CD4-positive, alpha-beta T cell treated with Interleukin-17A for 1 hour (primary cell): ENCODE results near the gene TEX38.
"Not testable (repeated sequence)": the region's sequence is repeated elsewhere in the genome, so short reads cannot be mapped to it uniquely, and the experiment has no call there.

Experiments
- DNase-seq: peaks from one replicate; pipeline ENCODE4 v3.0.0-alpha.2; 2020

Gene TEX38

DNA sequence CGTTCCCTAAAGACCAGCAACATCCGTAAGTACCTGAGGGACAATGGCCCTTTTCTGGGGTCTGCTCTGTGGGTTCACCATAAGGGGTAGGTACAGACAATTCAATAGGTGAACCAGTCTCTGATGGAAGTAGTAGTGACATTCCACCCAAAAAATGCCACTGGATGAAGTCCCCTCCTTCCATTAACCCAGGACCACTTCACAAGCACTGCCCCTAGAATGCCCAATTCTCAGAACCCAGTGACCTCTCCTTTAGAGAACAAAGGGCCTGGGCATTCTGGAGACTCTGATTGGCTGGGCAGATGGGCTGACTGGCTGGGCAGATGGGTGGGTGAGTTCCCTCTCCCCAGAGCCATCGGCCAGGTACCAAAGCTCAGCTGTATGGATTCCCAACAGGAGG lies at the start of gene TEX38:
Gene TEX38, plus strand, starts transcription at position 301 of the 400 bp plus-strand sequence. Its CDS starts 81 bp downstream, at position 382.
- no peak for DNase-seq

DNA sequence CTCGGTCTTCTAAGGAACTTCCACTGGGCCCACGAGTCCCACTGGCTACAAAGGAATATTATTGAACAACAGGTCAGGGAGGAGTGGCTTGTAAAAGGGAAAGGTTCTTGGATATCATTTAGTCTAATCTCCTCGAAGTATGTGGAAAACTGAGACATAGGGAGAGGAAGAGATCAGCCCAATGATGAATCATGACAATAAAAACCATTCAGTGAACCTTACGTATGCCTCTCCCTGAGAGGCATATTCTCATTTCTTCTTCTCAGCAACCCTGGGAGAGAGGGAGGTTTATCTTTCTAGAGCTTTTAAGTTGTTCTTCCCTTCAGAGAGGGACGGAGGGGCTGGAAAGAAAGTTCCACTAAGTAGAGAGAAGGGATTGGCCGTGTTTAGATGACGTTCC lies 49.7 kb upstream of the TEX38 start:
- no peak for DNase-seq

DNA sequence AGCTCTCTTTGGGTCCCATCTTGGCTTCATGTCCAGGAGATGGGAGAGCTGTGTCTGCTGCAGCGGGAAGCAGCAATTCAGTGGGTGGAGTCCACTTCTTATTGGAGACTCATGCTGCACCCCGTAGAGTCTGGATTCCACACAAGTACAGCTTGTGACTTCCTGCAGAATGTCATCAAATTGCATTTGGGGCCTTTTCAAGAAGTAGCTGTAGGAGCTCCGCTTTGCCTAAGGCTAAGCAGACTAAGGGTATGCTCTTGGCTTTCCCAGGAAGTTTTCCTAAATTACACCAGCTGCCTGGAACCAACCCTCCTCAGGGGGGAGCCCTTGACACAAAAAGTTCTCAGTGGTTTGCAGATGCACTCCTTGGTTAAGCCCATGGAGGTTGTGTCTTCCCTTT lies 49.3 kb upstream of the TEX38 start:
- no peak for DNase-seq

DNA sequence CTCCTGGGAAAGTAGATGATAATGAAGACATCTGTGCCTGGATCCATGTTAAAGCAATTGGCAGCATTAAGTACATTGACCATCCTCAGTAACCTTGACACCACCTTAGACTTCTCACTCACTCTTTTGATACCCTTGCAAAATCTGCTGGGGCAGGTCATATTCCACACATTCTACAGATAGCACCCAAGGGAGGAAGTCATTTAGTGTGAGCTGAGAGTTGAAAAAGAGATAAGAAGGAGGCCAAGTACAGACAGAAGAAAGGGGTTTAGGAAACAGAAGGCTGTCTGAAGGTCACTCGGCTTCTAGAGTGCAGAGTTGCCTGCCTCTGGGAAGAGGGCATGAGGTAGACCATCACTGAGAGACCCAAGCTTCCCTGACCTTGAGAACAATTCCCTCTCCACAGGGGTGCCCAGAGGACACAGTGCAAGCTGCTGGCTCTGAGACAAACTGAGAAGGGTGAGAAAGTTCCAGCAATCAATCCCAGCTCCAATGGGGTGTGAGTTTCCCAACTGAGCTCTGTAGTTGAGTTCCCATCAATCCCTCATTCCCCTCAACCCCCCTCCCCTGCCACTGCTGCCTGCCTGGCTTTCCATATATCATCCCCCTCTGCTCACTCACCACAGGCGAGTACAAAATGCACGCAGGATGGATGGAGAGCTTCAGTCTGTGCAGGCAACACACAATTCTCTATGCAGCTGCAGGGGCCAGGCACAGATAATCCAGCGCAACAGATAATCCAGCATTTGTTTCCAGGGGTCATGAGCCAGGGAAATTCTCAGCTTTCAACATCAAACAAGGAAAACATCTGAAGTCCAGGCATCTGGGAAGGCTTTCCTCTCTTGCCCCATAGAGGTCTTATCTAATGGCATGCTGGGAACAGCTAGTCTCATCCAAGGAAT lies 47.7 kb upstream of the TEX38 start:
- DNase-seq: no peak

DNA sequence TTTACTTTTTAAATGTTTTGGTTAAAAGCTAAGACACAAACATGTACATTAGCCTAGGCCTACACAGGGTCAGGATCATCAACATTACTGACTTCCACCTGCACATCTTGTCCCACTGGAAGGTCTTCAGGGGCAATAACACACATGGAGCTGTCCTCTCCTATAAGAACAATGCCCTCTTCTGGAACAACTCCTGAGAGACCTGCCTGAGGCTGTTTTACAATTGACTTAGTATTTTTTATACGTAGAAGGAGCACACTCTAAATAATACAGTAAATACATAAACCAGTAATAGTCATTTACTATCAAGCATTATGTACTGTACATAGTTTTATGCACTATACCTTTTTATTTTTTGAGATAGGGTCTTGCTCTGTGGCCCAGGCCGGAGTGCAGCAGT lies 40.9 kb upstream of the TEX38 start:
- no peak for DNase-seq

DNA sequence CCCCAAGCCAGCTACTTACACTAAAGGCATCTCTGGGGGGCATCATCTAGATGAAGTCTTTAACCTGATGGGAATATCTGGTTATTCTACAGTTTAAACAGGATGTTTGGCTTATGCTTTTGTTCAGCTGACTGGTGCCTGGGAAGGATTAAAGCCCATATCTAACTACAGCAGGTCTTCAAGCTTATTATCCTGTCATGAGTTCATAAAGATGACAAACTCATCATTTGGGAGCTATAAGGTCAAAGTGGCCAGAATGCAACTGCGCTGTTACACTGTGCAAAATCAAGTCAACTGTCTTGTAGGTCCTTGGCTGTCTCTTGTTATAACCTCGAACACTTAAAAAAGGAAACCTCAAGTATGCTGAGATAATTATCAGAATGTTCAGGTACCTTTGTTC lies 36.4 kb upstream of the TEX38 start:
- no peak for DNase-seq

DNA sequence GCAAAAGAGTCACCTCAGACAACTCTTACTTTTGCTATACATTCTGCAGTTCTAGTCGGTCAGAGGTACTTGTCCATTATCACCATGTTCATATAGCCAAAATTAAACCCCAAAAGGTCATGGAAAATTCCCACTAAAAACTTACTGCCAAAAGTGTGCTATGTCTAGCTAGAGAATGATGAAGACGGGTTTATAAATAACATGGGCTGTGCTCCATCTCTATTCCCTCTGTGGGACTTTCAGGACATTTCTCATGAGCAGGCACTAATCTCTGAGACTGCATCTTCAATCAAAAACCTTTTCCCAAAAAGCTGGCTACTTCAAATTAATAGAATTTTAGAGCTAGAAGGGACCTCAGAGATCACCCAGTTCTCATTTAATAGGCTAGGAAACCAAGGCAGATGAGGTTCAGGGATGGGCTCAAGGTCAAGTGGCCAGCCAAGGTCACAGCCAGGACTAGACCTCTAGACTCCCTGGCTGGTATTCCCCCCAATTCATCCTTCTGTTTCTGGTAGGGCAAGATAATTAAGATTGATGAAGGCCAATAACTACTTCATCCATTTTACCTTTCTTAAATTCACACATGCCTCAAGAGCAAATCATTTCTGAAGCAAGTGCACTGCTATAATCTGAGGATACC lies 34.1 kb upstream of the TEX38 start:
- no peak for DNase-seq

DNA sequence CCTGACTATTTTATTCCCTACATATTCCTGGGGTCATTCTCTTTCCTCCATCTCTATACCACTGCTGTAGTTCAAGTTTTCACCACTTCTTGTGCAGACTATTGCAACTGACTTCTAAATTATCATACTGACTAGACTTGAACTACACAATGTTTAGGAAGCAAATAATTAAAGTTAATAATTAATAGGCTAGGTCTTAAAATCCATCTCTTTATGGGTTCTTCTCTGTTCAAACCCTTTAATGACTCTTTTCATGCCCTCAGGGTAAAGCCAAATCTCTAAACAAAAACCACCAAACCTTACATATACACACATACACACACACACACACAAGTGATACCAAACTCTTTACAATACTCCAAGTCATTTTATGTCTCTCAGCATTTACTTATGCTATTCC lies 32.7 kb upstream of the TEX38 start:
- no peak for DNase-seq

DNA sequence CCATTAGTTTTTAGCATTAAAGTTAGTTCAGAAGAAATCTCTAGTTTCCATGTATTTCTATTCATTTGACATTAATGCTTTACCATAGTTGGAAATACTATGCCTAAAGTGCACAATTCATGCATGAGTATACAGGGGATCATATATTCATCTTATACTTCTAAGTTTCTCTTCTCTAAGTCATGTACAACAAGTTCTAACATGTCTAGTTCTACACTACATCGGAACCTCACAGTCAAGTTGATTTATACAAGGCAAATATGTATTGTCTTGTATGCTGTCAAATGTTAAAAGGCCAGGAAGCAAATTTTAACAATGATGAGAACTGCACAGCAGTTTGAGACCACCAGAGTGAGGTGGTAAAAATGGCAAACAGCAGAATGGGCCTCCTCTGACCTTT lies 32.1 kb upstream of the TEX38 start:
- DNase-seq: no peak

DNA sequence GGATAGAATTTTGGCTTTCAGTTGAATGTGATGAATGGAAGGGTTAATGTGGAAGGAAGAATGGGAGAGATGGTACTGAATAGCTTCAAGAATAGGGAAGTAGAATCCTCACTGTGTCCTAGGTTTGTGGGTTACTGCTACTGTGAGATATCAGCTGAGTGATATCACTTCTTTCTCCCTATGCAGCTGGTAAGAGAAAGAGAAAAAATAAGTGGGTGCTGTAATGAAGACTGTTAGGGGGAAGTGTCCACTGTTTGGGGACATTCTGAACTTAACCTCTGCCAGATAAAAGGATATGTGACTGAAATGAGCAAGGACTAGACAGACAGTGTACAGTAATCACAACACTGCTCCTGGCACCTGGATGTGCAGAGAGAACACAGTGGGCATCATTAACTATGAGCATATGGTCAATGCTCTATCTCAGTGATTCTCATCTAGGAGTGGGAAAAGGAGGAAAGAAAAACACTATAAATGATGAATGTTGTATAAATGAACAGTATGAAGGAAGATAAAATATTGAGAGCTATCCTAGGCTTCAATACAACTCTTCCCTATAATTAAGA lies 29.5 kb upstream of the TEX38 start:
- DNase-seq: no peak

DNA sequence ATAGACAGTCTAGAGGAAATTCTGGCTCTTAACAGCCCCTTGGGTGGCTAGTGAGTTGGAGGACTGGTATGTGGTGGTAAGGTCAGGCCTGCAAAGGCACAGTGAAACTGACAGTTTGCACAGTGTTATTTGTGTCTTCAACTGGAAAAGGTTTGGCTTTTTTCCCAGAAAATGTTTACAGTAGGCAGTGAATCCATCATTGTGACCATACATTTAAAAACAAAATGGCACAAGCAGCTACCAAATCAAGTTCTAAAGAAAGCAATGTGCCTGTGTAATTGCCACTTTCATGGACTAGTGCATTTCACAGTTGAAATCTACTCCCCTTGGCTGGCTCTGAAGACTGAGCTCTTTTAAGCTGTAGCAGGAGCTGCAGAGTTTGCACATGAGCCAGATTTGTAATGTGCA lies 28.3 kb upstream of the TEX38 start:
- DNase-seq: no peak

DNA sequence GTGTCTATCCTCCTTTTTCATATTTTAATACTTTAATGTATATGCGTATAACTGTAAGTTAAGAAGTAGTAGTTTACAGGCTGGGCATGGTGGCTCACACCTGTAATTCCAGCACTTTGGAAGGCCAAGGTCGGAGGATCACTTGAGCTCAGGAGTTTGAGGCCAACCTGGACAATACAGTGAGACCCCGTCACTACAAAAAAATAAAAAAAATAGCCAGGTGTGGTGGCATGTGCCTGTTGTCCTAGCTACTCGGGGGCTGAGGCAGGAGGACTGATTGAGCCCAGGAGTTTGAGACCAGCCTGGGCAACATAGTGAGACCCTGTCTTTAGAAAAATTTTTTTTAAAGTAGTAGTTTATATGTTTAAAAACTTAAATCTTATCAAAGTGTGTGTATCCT lies 25.8 kb upstream of the TEX38 start:
- DNase-seq: no peak

DNA sequence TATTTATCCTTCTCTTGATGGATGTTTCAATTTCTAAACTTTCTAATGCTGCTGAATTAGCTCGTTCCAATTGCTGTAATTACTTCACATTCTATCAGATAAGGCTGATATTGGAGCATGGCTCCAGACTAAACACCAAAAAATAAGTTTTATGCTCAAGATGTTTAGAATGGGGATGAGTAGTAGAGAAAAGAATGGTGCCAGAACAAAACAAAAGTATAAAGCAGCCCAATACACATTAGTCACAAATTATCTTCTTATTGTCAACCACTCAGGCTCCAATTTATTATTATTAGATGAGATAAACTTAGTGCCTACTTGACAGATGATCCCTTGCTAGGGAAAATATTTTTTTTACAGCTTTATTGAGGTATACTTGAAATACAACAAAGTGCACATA lies 25.3 kb upstream of the TEX38 start:
- no peak for DNase-seq

DNA sequence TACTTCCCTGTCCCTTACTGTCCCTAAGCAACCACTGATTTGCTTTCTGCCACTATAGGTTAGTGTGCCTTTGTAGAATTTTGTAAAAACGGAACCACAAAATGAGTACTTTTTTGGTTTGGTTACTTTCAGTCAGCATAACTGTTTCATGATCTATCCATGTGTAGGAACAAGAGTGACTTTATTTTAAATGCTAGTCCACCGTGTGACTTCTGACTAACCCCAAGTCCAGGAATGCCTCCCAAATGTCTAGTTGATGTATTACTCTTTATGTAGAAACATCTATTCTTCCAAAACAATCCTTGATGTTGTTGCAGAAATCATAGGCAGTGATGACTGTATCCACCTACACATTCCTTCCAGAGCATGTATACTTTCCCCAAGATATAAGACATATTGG lies 24.8 kb upstream of the TEX38 start:
- no peak for DNase-seq

DNA sequence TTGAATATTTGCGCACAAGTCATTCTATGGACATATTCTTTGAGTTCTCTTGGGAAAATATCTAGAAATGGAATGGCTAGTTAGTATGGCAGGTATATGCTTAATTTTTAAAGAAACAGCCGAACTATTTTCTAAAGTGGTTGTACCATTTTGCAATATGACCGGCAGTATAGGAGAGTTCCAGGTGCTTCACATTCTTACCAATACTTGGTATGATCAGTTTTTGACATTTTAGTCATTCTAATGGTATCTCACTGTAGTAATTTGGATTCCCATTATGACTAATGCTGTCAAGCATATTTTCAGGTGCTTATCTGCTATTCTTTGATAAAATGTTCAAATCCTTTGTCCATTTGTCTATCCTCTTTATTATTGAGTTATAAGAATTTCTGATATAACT lies 24.0 kb upstream of the TEX38 start:
- DNase-seq: no peak

DNA sequence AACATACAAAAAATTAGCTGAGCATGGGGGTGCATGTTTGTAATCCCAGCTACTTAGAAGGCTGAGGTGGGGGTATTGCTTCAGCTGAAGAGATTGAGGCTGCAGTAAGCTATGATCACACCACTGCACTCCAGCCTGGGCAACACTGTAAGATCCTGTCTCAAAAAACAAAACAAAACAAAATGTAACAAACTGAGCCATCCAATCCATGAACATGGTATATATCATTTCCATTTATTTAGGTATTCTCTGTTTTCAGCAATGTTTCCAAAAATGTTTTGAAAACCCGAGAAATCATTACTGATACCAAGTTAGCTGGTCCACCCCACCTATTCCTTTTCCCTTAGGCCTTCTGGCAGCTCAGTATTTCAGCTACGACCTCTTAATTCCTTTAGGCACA lies 21.9 kb upstream of the TEX38 start:
- DNase-seq: no peak

DNA sequence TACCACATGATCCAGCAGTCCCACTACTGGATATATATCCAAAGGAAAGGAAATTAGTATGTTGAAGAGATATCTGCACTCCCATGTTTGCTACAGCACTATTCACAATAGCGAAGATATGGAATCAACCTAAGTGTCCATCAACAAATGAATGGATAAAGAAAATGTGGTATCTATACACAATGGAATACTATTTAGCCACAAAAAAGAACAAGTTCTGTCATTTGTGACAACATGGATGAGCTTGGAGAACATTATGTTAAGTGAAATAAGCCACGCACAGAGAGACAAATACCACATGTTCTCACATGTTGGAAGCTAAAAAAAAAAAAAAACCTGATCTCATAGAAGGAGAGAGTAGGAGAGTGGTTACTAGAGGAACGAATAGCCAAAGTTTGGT lies 21.2 kb upstream of the TEX38 start:
- no peak for DNase-seq

DNA sequence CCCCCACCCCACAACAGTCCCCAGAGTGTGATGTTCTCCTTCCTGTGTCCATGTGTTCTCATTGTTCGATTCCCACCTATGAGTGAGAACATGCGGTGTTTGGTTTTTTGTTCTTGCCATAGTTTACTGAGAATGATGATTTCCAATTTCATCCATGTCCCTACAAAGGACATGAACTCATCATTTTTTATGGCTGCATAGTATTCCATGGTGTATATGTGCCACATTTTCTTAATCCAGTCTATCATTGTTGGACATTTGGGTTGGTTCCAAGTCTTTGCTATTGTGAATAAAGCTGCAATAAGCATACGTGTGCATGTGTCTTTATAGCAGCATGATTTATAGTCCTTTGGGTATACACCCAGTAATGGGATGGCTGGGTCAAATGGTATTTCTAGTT lies 20.5 kb upstream of the TEX38 start:
- DNase-seq: not testable (repeated sequence)

DNA sequence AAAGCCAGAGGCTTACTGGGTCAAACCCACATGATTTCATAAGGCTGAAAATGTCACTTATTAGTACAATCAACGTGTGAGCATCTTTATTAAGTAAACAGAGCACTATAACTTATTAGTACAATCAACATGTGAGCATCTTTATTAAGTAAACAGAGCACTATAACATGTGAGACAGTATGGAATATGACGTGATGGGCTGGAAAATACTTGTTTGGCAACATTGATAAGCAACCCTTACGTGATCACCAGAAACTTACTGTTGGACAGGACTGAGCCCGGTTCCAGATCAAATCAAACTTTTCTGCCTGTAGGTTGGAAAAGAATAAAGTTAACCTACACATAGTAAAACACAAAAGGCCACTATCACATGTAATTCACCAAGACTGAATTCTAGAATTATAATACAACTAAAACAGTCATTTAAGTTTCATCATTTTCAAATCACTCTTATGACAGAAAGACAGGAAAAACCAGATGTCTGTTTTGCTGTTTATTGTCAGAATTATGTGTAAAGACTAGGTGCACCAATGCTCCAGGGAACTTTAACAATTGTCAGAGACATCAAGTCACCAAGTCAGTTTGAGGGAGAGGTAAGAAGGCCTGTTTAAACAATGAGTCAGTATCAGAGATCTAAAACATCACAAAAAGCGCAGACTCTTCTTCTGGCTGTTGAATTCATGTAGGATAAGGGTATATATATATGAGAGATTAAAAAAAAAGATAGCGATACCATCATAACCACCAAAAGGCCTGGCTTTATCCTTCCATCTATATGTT lies 19.1 kb upstream of the TEX38 start:
- no peak for DNase-seq

DNA sequence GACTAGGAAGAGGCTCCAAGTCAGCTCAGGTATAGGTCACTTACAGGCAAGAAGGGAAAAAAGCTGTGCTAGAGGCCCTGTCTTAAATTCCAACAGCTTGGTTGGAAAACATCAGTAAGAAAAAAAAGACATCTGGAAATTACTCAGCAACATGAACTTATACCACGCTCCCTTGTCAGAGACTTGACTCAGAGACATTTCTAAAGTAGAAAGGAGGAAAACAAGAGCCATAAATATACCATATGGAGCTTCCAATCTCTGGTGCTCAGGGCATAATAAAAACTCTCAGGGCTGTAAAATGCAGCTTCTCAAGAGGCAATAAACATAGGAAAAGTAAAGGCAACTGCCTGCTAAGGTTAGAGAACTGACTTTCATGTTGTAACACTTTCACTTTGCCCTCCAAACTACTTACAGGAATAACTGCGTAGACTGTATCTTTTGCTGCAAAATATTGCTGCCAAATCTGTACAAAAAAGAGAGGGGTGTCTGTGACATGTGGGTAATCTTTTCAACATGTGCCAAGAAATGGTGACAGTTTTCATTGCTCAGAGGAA lies 18.2 kb upstream of the TEX38 start:
- no peak for DNase-seq

DNA sequence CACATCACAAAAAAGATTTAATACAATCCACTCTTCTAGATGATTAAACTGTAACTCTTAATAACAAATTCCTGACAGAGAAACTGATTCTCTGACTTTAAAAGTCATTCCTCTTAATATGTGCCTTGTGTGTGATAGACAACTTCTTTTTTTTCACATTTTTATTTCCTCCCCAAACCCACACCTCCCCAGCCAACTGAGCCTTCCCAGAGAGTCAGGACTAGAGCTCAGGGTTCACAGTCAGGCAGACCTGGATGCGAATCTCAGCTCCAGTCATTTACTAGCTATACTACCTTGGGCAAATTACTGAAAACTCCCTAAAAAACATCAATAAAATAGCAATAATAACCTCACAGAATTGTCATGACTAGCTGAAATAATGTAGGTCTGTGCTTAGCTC lies 17.6 kb upstream of the TEX38 start:
- no peak for DNase-seq

DNA sequence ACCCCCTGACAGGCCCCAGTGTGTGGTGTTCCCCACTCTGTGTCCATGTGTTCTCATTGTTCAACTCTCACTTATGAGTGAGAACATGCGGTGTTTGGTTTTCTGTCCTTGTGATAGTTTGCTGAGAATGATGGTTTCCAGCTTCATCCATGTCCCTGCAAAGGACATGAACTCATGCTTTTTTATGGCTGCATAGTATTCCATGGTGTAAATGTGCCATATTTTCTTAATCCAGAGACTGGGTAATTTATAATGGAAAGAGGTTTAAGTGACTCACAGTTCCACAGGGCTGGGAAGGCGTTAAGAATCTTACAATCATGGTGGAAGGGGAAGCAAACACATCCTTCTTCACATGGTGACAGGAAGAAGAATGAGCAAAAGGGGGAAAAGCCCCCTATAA lies 17.0 kb upstream of the TEX38 start:
- not testable (repeated sequence) for DNase-seq

DNA sequence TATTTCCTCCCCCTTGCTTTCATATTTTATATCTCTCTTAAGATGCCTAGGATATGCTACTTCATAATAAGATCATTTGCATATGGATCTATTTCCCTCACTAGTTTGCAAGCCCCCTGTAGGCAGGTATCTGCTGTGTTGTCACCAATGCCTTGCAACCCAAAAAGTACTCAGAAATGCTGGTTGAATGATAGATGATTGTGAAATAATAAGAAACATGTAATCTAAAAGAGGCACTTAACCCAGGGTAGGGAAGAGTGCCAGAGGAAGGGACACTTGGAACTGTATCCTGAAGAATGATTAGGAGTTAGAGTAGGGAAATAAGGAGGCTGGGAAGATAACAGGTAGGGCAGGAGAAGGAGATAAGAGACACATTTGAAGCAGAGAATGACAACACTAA lies 15.8 kb upstream of the TEX38 start:
- no peak for DNase-seq
